Nephron (organoid): ENCODE data around the gene CETP.

Experiments
- H3K27ac Mint-ChIP-seq, 3 experiments: 2 replicates each; pipeline ENCODE4 v1.8.0; 2020; ENCODE audit warnings: mixed read lengths in 3 of 3, mild to moderate bottlenecking in 2 of 3, moderate library complexity in 1 of 3
- H3K27me3 Mint-ChIP-seq: 2 replicates; pipeline ENCODE4 v1.8.0; 2021; ENCODE audit warnings: low read depth, mild to moderate bottlenecking, moderate library complexity, mixed read lengths
- H3K36me3 Mint-ChIP-seq: 2 replicates; pipeline ENCODE4 v1.8.0; 2020; ENCODE audit warnings: low read depth, mixed read lengths
- H3K4me1 Mint-ChIP-seq: 2 replicates; pipeline ENCODE4 v1.8.0; 2020; ENCODE audit warnings: mixed read lengths
- H3K4me3 Mint-ChIP-seq, 3 experiments: 2 replicates each; pipeline ENCODE4 v1.8.0; 2020; ENCODE audit warnings: mild to moderate bottlenecking in 3 of 3, mixed read lengths in 3 of 3, moderate library complexity in 2 of 3
- H3K9me3 Mint-ChIP-seq: 2 replicates; pipeline ENCODE4 v1.8.0; 2020; ENCODE audit warnings: mixed read lengths
- TF ChIP-seq, protein P1 (sequence below), 3 experiments: fragments of 200-600 bp; sonication (generic); IDR thresholded peaks; one replicate each; pipeline ENCODE4 v1.5.0; 2021; ENCODE audit warnings: antibody characterized with exemption in 3 of 3; ENCODE audit not compliant: unreplicated experiment in 3 of 3

CETP gene

GRCh38 chr16:56929639-56930038, 32.1 kb upstream of the CETP start:
- Mint-ChIP-seq H3K9me3 (no peaks in the 10 kb centered on the region), H3K4me1 (peaks cover 22% of the 10 kb centered on the region), H3K4me3 (peak overlapping the region in 2 of 3 experiments; percentile 38 to 69), H3K36me3 (no peaks in the 10 kb centered on the region), H3K27ac (peak overlapping the region in 1 of 3 experiments; percentile 41), H3K27me3 (no peaks in the 10 kb centered on the region)
- TF ChIP-seq, protein P1, sequence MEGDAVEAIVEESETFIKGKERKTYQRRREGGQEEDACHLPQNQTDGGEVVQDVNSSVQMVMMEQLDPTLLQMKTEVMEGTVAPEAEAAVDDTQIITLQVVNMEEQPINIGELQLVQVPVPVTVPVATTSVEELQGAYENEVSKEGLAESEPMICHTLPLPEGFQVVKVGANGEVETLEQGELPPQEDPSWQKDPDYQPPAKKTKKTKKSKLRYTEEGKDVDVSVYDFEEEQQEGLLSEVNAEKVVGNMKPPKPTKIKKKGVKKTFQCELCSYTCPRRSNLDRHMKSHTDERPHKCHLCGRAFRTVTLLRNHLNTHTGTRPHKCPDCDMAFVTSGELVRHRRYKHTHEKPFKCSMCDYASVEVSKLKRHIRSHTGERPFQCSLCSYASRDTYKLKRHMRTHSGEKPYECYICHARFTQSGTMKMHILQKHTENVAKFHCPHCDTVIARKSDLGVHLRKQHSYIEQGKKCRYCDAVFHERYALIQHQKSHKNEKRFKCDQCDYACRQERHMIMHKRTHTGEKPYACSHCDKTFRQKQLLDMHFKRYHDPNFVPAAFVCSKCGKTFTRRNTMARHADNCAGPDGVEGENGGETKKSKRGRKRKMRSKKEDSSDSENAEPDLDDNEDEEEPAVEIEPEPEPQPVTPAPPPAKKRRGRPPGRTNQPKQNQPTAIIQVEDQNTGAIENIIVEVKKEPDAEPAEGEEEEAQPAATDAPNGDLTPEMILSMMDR (IDR thresholded peaks at IDR 0.05; ENCODE audit: unreplicated experiment in 3 of 3): no peak

DNA sequence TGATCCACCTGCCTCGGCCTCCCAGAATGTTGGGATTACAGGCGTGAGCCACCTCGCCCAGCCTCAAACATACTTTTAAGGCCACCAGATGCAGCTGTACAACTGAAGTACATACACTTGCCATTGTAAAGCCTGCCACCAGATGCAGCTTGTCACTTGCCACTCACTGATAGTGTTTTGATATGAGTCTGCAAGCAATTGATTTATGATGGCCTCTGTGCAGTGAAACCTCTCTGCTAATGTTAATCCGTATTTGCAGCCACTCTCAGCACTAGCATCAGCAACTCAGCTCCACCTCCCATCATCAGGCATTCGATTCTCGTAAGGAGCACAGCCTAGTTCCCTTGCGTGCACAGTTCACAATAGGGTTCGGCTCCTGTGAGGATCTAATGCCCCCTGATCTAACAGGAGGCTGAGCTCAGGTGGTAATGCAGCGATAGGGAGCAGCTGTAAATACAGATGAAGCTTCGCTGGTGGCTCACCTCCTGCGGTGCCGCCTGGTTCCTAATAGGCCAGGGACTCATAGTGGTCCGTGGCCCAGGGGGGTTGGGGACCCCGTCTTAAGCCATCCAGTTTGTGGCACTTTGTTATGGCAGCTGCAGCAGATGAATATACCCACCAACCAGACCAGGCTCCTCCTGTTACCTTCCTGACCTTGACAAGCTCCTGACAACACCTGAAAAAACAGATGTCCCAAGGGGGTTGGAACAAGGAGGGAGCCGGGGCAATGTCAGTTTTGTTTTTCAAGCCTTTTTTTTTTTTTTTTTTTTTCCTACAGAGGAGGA, 31.1 kb upstream of the CETP start:
- H3K27ac Mint-ChIP-seq: peak overlapping the region; percentile 87 to 98 (median 96)
- peaks cover 9% of the 10 kb centered on the region for H3K36me3 Mint-ChIP-seq
- peak overlapping the region; percentile 85 to 99 (median 93) for H3K4me3 Mint-ChIP-seq
- no peaks in the 10 kb centered on the region for H3K27me3 Mint-ChIP-seq
- TF ChIP-seq, protein P1 (IDR thresholded peaks at IDR 0.05; ENCODE audit: unreplicated experiment in 3 of 3): no peak
- no peaks in the 10 kb centered on the region for H3K9me3 Mint-ChIP-seq
- H3K4me1 Mint-ChIP-seq: peaks cover 32% of the 10 kb centered on the region

DNA sequence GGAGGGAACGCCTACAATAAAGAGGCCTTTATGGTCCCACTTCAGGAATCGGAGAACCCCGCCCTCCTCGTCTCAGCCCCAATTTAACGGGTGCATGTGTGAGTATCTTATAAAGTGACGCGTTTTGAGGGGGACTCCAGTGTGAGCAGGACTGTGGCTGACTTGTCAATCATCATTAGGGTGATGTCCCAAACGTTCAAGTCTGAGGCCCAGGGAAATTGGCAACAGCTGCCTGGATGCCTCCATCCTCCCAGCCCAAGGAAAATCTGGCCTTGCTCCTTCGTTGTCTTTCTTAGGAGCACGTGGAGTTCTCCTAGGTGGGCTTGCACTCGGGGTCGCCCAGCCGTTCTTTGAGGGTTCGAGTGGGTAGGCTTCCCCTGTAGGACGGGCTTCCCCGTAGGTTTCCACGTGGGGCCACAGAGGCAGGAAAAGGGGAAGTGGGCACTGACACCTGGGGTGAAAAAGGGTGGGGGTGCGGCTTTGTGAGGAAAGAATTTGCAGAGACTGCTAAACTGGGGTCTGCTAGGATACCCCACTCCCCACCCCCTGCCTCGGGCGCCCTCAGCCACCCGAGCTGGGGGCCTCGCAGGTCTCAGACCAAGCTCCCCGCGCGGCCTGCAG, 30.4 kb upstream of the CETP start:
- H3K36me3 Mint-ChIP-seq: peaks cover 13% of the 10 kb centered on the region
- peaks cover 39% of the 10 kb centered on the region for H3K4me1 Mint-ChIP-seq
- no peaks in the 10 kb centered on the region for H3K27me3 Mint-ChIP-seq
- TF ChIP-seq, protein P1 (IDR thresholded peaks at IDR 0.05; ENCODE audit: unreplicated experiment in 3 of 3): no peak
- H3K27ac Mint-ChIP-seq: peak overlapping the region; percentile 87 to 98 (median 96)
- H3K9me3 Mint-ChIP-seq: no peaks in the 10 kb centered on the region
- H3K4me3 Mint-ChIP-seq: peak overlapping the region; percentile 93 to 99 (median 98)

DNA sequence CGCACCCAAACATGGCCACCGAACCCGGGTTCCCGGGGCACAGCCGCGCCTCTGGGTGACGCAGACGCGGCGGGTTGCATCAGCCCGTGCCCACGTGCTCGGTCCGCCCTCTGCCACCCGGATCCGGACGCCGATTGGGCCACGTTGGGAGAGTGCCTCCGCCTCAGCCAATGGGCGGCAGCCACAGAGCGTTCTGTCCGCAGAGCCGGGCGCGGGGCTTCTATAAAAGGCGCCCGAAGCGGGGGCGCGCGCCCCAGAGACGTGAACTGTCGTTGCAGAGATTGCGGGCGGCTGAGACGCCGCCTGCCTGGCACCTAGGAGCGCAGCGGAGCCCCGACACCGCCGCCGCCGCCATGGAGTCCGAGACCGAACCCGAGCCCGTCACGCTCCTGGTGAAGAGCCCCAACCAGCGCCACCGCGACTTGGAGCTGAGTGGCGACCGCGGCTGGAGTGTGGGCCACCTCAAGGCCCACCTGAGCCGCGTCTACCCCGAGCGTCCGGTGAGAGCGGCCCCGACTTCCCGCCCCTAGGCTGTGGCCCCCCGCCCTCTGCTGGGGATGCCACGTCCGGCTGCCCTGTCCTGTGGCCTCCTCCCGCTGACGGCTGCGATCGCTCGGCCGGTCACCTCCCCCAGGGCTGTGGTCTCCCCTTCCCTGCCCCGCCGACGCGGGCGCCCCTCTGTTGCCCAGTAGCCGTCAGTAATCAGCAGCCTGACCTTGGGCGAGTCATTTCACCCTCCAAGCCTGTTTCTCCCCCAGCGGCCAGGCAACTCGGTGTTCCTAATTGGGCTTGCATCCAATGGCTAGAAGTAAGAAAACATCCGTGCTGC, 29.6 kb upstream of the CETP start, which contains the start of gene HERPUD1:
Gene HERPUD1, plus strand, starts transcription at position 251 of the 829 bp plus-strand sequence. Its CDS starts 103 bp downstream, at position 354.
- Mint-ChIP-seq H3K27me3 (no peaks in the 10 kb centered on the region), H3K27ac (peak within 1 kb of the TSS; percentile 87 to 98 (median 97)), H3K9me3 (no peaks in the 10 kb centered on the region), H3K4me3 (peak within 1 kb of the TSS; percentile 93 to 99 (median 98)), H3K36me3 (peaks cover 20% of the 10 kb centered on the region), H3K4me1 (peaks cover 46% of the 10 kb centered on the region)
- TF ChIP-seq, protein P1 (IDR thresholded peaks at IDR 0.05; ENCODE audit: unreplicated experiment in 3 of 3): peak in 1 of 3 experiments; percentile 32

DNA sequence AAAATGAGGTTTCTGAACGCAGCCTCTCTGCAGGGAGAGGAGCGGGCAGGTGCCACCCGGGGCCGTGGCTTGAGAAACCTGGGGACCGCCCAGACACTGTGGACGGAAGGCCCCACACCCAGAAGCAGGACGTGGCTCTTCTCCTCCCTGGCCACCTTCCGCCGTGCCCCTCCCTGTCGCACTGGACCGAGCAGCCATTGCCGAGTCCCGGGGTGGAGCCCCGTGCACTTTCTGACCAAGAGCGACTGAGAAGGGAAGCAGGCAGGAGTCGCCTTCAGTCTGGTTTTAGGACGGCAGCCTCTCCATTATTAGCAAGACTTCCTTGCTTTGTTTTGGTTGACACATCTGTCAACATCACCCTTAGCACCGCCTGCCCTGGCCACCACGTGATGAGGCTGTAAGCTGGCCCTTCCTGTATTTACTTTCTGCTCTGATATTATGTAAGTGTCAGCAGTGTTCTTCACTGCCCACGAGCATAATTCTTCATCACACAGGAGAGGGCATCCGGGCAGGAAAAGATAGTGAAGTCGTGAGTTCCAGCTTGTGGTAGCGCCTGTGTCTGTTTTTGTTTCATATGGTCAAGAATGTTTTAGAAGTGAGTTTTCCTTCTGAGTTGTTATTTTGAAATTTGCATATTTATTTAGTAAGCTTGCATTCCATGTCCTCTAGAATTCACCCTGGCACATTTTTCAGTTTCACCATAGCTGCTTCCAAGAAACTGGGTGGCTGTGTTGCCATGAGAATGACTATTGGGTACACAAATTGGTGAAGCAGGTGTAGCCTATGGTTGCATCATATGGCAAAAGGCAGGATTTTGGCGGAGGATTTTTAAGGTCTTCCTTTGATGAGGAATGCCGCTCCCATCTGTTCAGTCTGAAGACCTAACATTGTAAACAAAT, 28.8 kb upstream of the CETP start:
- H3K4me3 Mint-ChIP-seq: peak overlapping the region; percentile 93 to 99 (median 98)
- TF ChIP-seq, protein P1 (IDR thresholded peaks at IDR 0.05; ENCODE audit: unreplicated experiment in 3 of 3): no peak
- peak overlapping the region; percentile 87 to 98 (median 97) for H3K27ac Mint-ChIP-seq
- peaks cover 29% of the 10 kb centered on the region for H3K36me3 Mint-ChIP-seq
- H3K27me3 Mint-ChIP-seq: no peaks in the 10 kb centered on the region
- H3K4me1 Mint-ChIP-seq: peaks cover 51% of the 10 kb centered on the region
- H3K9me3 Mint-ChIP-seq: no peaks in the 10 kb centered on the region
